IgD-negative memory B cell (primary cell): Measurements from ENCODE around the gene KCNB1. TPM values are rescaled to one million over a fixed set of nuclear protein-coding genes. Genes with fewer than 3 reads are reported as not detected.
"Not testable (repeated sequence)": the region's sequence is repeated elsewhere in the genome, so short reads cannot be mapped to it uniquely, and the experiment has no call there.

ENCODE experiments used
- H3K27ac Mint-ChIP-seq, 3 donors: one replicate each; pipeline ENCODE4 v1.8.0; 2020 to 2022; ENCODE audit warnings: mild to moderate bottlenecking in 3 of 3, mixed read lengths in 3 of 3, moderate library complexity in 1 of 3
- H3K27me3 Mint-ChIP-seq: one replicate; pipeline ENCODE4 v1.8.0; 2021; ENCODE audit warnings: mixed read lengths
- H3K36me3 Mint-ChIP-seq: one replicate; pipeline ENCODE4 v1.8.0; 2020; ENCODE audit warnings: mild to moderate bottlenecking, mixed read lengths
- H3K4me1 Mint-ChIP-seq, 3 donors: one replicate each; pipeline ENCODE4 v1.8.0; 2020 to 2022; ENCODE audit warnings: mixed read lengths in 3 of 3, mild to moderate bottlenecking in 1 of 3
- H3K4me3 Mint-ChIP-seq, 4 donors: one replicate each; pipeline ENCODE4 v1.8.0; 2020 to 2022; ENCODE audit warnings: mild to moderate bottlenecking in 4 of 4, mixed read lengths in 4 of 4, moderate library complexity in 3 of 4
- H3K9me3 Mint-ChIP-seq, 3 donors: one replicate each; pipeline ENCODE4 v1.8.0; 2020 to 2021; ENCODE audit warnings: mixed read lengths in 3 of 3, mild to moderate bottlenecking in 1 of 3
- polyA plus RNA-seq: library from polyadenylated mRNA; unstranded; fragments of 300-500 nt; fragmentation: Illumina TruSeq; gene quantifications from one replicate; pipeline ENCODE4 v1.2.3, GENCODE V29; 2021

Gene KCNB1
- polyA plus RNA-seq, 1 donor from 2014 or later: not detected

- Mint-ChIP-seq H3K4me3 (no peak overlapping the region), H3K27me3 (peaks cover 23% of the 10 kb centered on the region), H3K36me3 (no peaks in the 10 kb centered on the region), H3K9me3 (no peaks in the 10 kb centered on the region), H3K4me1 (peaks cover 0 to 6% (median 3%) of the 10 kb centered on the region in 3 donors), H3K27ac (no peak overlapping the region)
Measured at GRCh38 chr20:49328790-49329189, 153.7 kb downstream of the KCNB1 start.

- Mint-ChIP-seq H3K4me3 (no peak overlapping the region), H3K9me3 (no peaks in the 10 kb centered on the region)
Measured at GRCh38 chr20:49326026-49326425, 156.4 kb downstream of the KCNB1 start.

GRCh38 chr20:49324306-49324705 is 158.2 kb downstream of the KCNB1 start:
- Mint-ChIP-seq H3K36me3 (no peaks in the 10 kb centered on the region), H3K27ac (no peak overlapping the region), H3K4me1 (peaks cover 0 to 11% (median 7%) of the 10 kb centered on the region in 3 donors), H3K9me3 (no peaks in the 10 kb centered on the region), H3K27me3 (peaks cover 27% of the 10 kb centered on the region), H3K4me3 (peak overlapping the region in 1 of 4 donors; percentile 49)

More at GRCh38 chr20:49326026-49326425, 156.4 kb downstream of the KCNB1 start:
- Mint-ChIP-seq H3K36me3 (no peaks in the 10 kb centered on the region), H3K4me1 (peaks cover 0 to 11% (median 7%) of the 10 kb centered on the region in 3 donors), H3K27ac (no peak overlapping the region), H3K27me3 (peaks cover 19% of the 10 kb centered on the region)

GRCh38 chr20:49323622-49324238 is 158.7 kb downstream of the KCNB1 start:
- Mint-ChIP-seq H3K9me3 (no peaks in the 10 kb centered on the region), H3K27ac (no peak overlapping the region), H3K27me3 (peaks cover 33% of the 10 kb centered on the region), H3K36me3 (no peaks in the 10 kb centered on the region), H3K4me1 (peaks cover 5 to 12% (median 9%) of the 10 kb centered on the region in 3 donors), H3K4me3 (peak overlapping the region in 1 of 4 donors; percentile 49)

GRCh38 chr20:49320460-49320859 is 162.0 kb downstream of the KCNB1 start:
- Mint-ChIP-seq H3K36me3 (no peaks in the 10 kb centered on the region), H3K4me3 (peak overlapping the region in 1 of 4 donors; percentile 21), H3K27me3 (peaks cover 45% of the 10 kb centered on the region), H3K27ac (no peak overlapping the region), H3K9me3 (no peaks in the 10 kb centered on the region), H3K4me1 (peaks cover 7 to 14% (median 12%) of the 10 kb centered on the region in 3 donors)

- H3K4me3 Mint-ChIP-seq: peak overlapping the region in 2 of 4 donors; percentile 77 to 91
- H3K36me3 Mint-ChIP-seq: no peaks in the 10 kb centered on the region
- peaks cover 7 to 14% (median 12%) of the 10 kb centered on the region in 3 donors for H3K4me1 Mint-ChIP-seq
- no peak overlapping the region for H3K27ac Mint-ChIP-seq
- H3K27me3 Mint-ChIP-seq: peaks cover 46% of the 10 kb centered on the region
- H3K9me3 Mint-ChIP-seq: no peaks in the 10 kb centered on the region
Measured at GRCh38 chr20:49319208-49319809, 163.2 kb downstream of the KCNB1 start.

GRCh38 chr20:49318430-49319207 is 163.8 kb downstream of the KCNB1 start:
- H3K27ac Mint-ChIP-seq: no peak overlapping the region

GRCh38 chr20:49318091-49318429 is 164.4 kb downstream of the KCNB1 start:
- Mint-ChIP-seq H3K9me3 (no peaks in the 10 kb centered on the region), H3K27me3 (peaks cover 45% of the 10 kb centered on the region), H3K27ac (no peak overlapping the region), H3K36me3 (no peaks in the 10 kb centered on the region), H3K4me3 (peak overlapping the region in 3 of 4 donors; percentile 39 to 55 (median 43)), H3K4me1 (peaks cover 6 to 7% (median 7%) of the 10 kb centered on the region in 3 donors)

More at GRCh38 chr20:49318430-49319207, 163.8 kb downstream of the KCNB1 start:
- Mint-ChIP-seq H3K4me3 (peak overlapping the region; percentile 74 to 91 (median 82)), H3K27me3 (peaks cover 47% of the 10 kb centered on the region), H3K4me1 (peaks cover 7 to 8% (median 7%) of the 10 kb centered on the region in 3 donors), H3K9me3 (no peaks in the 10 kb centered on the region), H3K36me3 (no peaks in the 10 kb centered on the region)

- Mint-ChIP-seq H3K9me3 (no peaks in the 10 kb centered on the region), H3K27me3 (peaks cover 43% of the 10 kb centered on the region), H3K4me3 (no peak overlapping the region), H3K27ac (no peak overlapping the region), H3K36me3 (no peaks in the 10 kb centered on the region), H3K4me1 (peaks cover 5 to 7% (median 6%) of the 10 kb centered on the region in 3 donors)
Measured at GRCh38 chr20:49316704-49317103, 165.8 kb downstream of the KCNB1 start.

- Mint-ChIP-seq H3K4me3 (no peak overlapping the region), H3K27me3 (peaks cover 36% of the 10 kb centered on the region), H3K4me1 (peaks cover 4 to 7% (median 5%) of the 10 kb centered on the region in 3 donors), H3K36me3 (no peaks in the 10 kb centered on the region), H3K9me3 (peaks cover 0 to 4% (median 3%) of the 10 kb centered on the region in 3 donors), H3K27ac (no peak overlapping the region)
Measured at GRCh38 chr20:49315580-49315979, 166.9 kb downstream of the KCNB1 start.

GRCh38 chr20:49314052-49314451 is 168.4 kb downstream of the KCNB1 start:
- not testable (repeated sequence) for H3K36me3 Mint-ChIP-seq, H3K9me3 Mint-ChIP-seq, H3K4me3 Mint-ChIP-seq, H3K4me1 Mint-ChIP-seq
- H3K27ac Mint-ChIP-seq: peak overlapping the region in 1 of 3 donors; percentile 68
- H3K27me3 Mint-ChIP-seq: peaks cover 38% of the 10 kb centered on the region

Other genes with a start within 250 kb of the KCNB1 start
- gene ZNFX1, start 204.6 kb downstream of the KCNB1 start, polyA plus RNA-seq: 45.2 TPM
- gene PTGIS, start 85.5 kb upstream of the KCNB1 start, polyA plus RNA-seq: not detected
- gene B4GALT5, start 231.2 kb upstream of the KCNB1 start, polyA plus RNA-seq: 0.48 TPM